LNCAP (cell line): ENCODE measurements around the gene FABP6.
A peak's percentile ranks its signal among the peaks of the same experiment; 100 is the strongest.

Experiments
- CTCF ChIP-seq: fragments of 450-650 bp; IDR thresholded peaks from 2 replicates; pipeline ENCODE4 v1.5.1; 2017; ENCODE audit warnings: mild to moderate bottlenecking

Gene FABP6

DNA sequence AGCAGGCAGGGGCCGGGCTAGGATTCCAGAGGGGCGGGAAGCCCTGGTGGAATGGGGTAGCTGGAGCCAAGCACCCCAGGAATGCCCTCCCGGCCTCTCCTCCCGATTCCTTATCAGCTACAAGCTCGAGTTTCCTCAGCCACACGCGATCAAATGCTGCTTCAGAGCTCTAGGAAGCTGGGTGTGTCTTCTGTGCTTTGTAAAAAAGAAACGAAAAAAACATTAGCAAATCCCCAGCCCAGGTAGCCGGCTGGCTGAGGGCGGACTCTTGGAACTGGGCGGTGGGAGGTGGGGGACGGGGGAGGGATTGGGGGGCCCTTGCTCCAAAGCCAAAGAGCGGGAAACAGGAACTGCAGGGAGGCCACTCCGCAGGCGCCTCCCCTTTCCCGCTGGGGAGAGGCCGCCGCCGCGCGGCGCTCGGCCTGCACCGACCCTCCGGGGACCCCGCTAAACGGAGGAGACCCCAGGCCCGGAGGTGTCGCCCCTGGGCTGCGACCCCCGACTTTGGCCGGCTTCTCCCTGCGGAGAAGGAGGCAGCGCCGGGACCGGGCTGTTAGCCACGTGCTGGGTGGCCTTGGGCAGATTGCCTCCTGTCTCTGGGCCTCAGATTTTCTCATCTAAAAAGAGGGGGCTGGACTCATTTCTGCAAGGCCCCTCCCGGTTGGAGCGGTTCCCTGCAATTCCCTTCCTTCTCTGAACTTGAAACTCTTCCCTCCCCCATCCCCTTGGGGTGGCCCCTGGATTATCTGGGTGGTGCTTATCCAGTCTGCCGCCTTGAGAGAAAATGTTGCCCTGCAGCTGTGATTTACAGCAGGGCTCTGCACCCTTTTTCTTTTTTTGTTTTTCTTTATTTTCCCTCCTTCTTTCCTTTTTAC, 40.9 kb upstream of the FABP6 start:
- no peak for TF ChIP-seq CTCF

DNA sequence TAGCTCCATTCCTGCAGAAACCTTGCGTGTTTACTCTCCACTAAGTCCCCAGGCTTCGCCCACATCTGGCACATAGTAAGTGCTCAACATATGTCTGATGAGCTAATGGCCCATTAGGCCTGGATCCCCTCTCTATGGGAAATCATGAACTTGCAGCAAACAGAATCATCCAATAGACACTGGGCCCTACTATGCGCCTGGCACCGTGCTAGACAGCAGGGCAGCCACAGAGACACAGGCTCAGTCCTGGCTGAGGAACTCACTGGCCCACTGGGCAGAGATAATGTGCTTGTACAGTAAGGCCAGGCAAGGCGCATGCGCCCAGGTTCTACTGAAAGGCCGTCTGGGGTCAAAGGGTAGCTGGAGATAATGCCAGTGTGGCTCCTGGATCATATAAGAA, 36.9 kb upstream of the FABP6 start:
- no peak for TF ChIP-seq CTCF

- TF ChIP-seq CTCF, result no peak
Observed at GRCh38 chr5:160197341-160198144, 31.8 kb upstream of the FABP6 start.

GRCh38 chr5:160198146-160198545, 31.2 kb upstream of the FABP6 start:
- TF ChIP-seq CTCF, result no peak

DNA sequence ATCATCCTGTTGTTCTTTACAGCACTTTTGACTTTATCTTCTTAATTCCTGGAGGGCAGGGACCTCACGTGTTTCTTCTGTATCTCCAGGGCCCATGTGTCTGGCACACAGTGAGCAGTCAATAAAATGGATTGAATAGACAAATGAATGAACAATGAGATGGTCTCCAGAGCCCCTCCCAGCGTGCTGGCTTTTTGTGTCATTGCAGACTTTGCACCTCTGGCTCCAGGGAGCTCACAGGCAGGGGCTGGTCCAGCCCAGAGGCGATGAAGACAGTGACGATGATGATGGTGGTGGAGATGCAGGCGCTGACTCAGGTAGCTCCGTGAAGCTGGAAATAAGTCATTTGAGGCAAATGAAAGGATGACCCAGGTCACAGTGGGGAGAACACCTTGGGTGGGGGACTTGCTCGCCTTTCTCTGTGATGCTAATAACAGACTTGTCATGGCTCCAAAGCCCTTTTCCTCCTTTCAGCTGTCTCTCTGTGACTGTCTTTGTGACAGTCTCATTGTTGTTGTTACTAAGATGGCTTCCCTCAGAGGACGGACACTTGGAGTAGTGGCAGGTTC, 30.4 kb upstream of the FABP6 start:
- no peak for TF ChIP-seq CTCF

DNA sequence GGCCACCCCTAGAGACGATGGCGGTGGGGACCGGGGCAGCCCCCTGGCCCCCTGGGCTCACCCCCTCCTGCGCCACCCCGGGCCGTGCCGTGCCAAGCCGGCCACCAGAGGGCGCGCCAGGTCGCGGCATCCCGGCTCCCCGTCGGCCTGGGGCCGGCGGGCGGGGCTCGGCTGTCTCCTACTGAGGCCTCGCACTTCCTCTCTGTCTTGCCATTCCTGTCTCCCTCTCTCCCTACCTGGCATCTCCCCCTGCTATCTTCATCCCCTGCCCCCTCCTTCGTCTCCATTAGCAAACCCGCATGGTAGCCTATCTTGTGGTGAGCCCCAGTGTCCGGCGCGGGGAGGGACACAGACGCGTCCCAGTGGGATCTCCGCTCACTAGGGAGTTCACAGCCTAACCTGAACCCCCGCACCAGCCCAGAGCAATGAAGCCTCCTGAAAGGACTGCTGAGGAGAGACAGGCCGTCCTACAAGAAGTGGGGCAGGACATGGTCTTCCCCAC, 29.8 kb upstream of the FABP6 start:
- peak; percentile 99 for TF ChIP-seq CTCF

DNA sequence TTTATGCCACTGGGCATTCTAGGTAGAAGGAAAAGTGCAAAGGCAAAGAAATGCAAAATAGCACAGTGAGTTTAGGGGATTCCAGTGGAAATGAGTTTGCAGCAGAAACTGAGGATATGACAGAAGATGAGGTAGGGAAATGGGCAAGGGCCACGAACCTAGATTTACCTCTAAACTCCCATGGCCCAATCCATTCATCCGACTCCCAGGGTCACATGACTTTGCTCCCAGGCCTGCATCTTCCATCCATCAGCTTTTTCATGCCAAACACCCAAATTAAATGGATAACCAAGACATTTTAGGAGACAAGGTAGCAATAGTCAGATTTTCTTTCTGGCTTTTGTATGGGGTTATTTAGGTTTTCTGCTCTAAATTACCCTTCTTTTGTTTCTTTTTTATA, 22.2 kb upstream of the FABP6 start:
- TF ChIP-seq CTCF, result no peak
